ENCODE results near the gene CNOT3.

DNA sequence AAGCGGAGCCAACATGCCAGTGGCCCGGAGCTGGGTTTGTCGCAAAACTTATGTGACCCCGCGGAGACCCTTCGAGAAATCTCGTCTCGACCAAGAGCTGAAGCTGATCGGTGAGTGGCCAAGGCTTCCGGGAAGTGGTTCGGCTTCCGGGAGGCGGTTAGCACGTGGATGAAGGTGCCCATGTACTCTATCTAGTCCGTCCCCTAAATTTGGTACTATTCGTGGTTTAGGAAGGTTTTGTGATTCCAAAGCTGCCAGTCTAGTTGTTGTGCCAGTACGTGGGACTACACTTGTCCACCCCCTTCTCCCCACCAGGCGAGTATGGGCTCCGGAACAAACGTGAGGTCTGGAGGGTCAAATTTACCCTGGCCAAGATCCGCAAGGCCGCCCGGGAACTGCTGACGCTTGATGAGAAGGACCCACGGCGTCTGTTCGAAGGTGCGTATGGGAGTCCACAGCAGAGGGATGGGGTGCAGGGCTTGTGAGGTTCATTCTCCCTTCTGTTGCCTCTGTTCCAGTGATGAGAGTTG lies 63.7 kb downstream of the CNOT3 start:
- no peak for TF ChIP-seq TOX (CRISPR knock-in tag; IDR thresholded peaks at IDR 0.05; ENCODE audit: borderline replicate concordance)
- no peak for TF ChIP-seq ARNTL (CRISPR knock-in tag; IDR thresholded peaks at IDR 0.05; ENCODE audit: borderline replicate concordance, low read depth)
- TF ChIP-seq, protein P1, sequence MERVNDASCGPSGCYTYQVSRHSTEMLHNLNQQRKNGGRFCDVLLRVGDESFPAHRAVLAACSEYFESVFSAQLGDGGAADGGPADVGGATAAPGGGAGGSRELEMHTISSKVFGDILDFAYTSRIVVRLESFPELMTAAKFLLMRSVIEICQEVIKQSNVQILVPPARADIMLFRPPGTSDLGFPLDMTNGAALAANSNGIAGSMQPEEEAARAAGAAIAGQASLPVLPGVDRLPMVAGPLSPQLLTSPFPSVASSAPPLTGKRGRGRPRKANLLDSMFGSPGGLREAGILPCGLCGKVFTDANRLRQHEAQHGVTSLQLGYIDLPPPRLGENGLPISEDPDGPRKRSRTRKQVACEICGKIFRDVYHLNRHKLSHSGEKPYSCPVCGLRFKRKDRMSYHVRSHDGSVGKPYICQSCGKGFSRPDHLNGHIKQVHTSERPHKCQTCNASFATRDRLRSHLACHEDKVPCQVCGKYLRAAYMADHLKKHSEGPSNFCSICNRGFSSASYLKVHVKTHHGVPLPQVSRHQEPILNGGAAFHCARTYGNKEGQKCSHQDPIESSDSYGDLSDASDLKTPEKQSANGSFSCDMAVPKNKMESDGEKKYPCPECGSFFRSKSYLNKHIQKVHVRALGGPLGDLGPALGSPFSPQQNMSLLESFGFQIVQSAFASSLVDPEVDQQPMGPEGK (CRISPR knock-in tag; IDR thresholded peaks at IDR 0.05; ENCODE audit: borderline replicate concordance): no peak
- no peak for TF ChIP-seq SNAI2 (CRISPR knock-in tag; IDR thresholded peaks at IDR 0.05)
- TF ChIP-seq ISL1 (CRISPR knock-in tag; IDR thresholded peaks at IDR 0.05): no peak
- TF ChIP-seq, protein P2, sequence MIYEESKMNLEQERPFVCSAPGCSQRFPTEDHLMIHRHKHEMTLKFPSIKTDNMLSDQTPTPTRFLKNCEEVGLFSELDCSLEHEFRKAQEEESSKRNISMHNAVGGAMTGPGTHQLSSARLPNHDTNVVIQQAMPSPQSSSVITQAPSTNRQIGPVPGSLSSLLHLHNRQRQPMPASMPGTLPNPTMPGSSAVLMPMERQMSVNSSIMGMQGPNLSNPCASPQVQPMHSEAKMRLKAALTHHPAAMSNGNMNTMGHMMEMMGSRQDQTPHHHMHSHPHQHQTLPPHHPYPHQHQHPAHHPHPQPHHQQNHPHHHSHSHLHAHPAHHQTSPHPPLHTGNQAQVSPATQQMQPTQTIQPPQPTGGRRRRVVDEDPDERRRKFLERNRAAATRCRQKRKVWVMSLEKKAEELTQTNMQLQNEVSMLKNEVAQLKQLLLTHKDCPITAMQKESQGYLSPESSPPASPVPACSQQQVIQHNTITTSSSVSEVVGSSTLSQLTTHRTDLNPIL (CRISPR knock-in tag; IDR thresholded peaks at IDR 0.05; ENCODE audit: low read depth): no peak
- TF ChIP-seq ZFP30 (CRISPR knock-in tag; IDR thresholded peaks at IDR 0.05): no peak
- TF ChIP-seq, protein P3, sequence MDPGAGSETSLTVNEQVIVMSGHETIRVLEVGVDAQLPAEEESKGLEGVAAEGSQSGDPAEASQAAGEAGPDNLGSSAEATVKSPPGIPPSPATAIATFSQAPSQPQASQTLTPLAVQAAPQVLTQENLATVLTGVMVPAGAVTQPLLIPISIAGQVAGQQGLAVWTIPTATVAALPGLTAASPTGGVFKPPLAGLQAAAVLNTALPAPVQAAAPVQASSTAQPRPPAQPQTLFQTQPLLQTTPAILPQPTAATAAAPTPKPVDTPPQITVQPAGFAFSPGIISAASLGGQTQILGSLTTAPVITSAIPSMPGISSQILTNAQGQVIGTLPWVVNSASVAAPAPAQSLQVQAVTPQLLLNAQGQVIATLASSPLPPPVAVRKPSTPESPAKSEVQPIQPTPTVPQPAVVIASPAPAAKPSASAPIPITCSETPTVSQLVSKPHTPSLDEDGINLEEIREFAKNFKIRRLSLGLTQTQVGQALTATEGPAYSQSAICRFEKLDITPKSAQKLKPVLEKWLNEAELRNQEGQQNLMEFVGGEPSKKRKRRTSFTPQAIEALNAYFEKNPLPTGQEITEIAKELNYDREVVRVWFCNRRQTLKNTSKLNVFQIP (CRISPR knock-in tag; IDR thresholded peaks at IDR 0.05; ENCODE audit: borderline replicate concordance, low read depth): no peak
- no peak for TF ChIP-seq ZC3H10 (CRISPR knock-in tag; IDR thresholded peaks at IDR 0.05)
- TF ChIP-seq TCF4 (CRISPR knock-in tag; IDR thresholded peaks at IDR 0.05; ENCODE audit: borderline replicate concordance): no peak
- TF ChIP-seq ZNF565 (CRISPR knock-in tag; conservative IDR thresholded peaks at IDR 0.05; ENCODE audit: low read depth): no peak
- TF ChIP-seq, protein P4, sequence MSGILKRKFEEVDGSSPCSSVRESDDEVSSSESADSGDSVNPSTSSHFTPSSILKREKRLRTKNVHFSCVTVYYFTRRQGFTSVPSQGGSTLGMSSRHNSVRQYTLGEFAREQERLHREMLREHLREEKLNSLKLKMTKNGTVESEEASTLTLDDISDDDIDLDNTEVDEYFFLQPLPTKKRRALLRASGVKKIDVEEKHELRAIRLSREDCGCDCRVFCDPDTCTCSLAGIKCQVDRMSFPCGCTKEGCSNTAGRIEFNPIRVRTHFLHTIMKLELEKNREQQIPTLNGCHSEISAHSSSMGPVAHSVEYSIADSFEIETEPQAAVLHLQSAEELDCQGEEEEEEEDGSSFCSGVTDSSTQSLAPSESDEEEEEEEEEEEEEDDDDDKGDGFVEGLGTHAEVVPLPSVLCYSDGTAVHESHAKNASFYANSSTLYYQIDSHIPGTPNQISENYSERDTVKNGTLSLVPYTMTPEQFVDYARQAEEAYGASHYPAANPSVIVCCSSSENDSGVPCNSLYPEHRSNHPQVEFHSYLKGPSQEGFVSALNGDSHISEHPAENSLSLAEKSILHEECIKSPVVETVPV (CRISPR knock-in tag; IDR thresholded peaks at IDR 0.05): no peak

Measured in SK-N-SH treated with all-trans-retinoic acid at 6 μM for 48 hours (cell line).